Kidney capillary endothelial cell (primary cell): Measurements from ENCODE around the gene SNRPA1.
A peak's percentile ranks its signal among the peaks of the same experiment; 100 is the strongest.
"Not testable (repeated sequence)": the region's sequence is repeated elsewhere in the genome, so short reads cannot be mapped to it uniquely, and the experiment has no call there.

Source experiments
- DNase-seq: peaks from one replicate; pipeline ENCODE4 v3.0.0-alpha.2; 2018; ENCODE audit warnings: low spot score

SNRPA1 gene

DNA sequence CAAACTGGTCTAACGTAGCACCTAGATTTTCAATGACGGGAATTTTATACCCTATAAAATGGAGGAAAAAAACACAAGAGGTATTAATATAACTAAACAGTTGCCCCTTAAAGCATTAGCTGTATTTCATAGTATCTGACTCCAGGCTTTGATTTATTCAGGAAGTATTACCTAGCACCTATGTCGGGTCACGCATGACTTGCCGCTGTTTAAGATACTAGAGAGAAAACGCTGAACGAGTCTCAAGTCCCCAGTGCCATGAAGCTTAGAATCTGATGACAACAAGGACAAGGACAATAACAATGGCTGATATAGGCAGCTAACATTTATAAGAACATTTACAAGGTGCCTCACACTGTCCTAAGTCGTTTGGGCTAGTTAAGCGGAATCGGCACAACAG lies 1.9 kb downstream of the SNRPA1 start:
- no peak for DNase-seq

DNA sequence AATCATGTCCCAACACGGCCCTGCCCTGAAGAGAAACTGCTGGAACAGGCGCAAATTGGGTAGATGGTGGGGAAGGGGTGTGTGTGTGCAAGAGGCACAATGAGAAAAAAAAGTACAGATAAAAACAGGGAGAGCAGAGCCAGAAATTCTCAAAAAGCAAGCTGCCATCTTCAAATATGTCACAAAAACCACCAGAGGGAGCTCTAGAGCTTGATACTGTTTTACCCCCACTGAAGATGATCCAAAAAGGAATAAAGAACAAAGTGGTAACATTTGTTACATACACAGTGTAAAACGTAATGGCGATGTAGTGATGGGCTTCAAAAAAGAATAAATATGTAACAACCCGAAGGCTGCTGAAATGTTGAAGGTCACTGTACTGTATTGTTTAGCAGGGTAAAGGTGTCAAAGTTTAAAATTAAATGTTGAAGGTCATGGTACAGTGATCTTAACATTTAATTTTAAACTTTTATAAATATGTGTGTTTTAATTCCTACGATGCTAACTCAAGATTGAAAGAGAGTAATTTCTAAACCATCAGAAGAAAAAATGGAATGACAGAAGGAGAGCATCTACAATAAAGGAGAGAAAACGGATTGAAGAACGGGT lies 6.0 kb downstream of the SNRPA1 start:
- DNase-seq = peak; percentile 48

DNA sequence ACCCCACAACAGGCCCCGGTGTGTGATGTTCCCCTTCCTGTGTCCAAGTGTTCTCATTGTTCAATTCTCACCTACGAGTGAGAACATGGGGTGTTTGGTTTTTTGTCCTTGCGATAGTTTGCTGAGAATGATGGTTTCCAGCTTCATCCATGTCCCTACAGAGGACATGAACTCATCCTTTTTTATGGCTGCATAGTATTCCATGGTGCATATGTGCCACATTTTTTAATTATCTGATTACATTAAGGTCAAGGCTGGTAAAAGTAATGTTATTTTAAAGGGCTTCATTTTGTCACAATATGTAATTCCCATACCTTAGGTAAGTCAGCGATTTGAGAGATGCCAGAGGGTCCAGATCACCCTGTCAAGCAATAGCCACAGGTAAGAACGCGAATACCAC lies 7.7 kb downstream of the SNRPA1 start:
- DNase-seq = not testable (repeated sequence)

- no peak for DNase-seq
Measured at GRCh38 chr15:101286471-101287114, 8.5 kb downstream of the SNRPA1 start.

DNA sequence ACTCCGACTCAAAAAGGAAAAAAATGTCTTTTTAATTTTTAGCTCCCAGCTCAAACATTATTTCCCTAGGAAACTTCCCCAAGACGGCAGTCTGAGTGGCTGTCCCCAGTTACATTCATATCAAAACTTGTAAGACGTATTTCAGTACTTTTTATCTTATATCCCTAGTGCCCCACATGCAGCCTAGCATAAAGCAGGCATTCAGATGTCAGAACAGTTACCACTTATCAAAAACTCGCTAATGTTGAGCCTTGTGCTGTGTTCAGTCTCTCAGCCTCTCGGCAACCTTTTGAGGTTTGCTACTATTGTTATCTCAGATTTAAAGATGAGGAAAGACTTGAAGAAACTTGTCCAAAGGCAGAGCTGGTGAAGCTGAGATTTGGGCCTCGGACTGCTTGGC lies 11.1 kb downstream of the SNRPA1 start:
- DNase-seq = no peak

GRCh38 chr15:101280007-101280406 lies 15.0 kb downstream of the SNRPA1 start:
- DNase-seq = no peak

GRCh38 chr15:101277943-101278564 lies 17.0 kb downstream of the SNRPA1 start:
- DNase-seq = no peak

- DNase-seq = peak; percentile 81
Measured at GRCh38 chr15:101277038-101277822, 17.8 kb downstream of the SNRPA1 start, which contains the start of gene SELENOS. Gene SELENOS, minus strand, starts transcription at chr15:101277485. Its CDS starts 68 bp downstream, at chr15:101277417.

GRCh38 chr15:101276501-101277037 lies 18.5 kb downstream of the SNRPA1 start:
- peak; percentile 49 for DNase-seq

DNA sequence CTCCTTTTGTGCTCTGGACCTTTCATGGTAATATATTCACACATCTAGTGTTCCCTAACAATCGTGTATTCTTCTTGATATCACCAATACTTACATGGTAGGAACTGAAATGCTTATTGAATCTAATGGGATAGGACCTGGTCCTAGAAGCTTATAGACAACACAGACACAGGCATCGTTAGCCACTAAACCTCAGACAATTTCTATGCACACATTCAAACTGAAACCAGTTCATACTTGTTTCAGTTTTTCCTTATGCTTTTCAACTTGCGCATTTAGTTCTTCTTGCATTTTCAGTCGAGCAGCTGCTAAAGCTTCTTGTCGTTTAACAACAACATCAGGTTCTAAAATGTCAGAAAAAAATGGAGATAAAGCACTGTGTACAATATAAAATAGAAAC lies 20.0 kb downstream of the SNRPA1 start:
- DNase-seq = no peak

- DNase-seq = no peak
Measured at GRCh38 chr15:101273534-101273933, 21.5 kb downstream of the SNRPA1 start.

DNA sequence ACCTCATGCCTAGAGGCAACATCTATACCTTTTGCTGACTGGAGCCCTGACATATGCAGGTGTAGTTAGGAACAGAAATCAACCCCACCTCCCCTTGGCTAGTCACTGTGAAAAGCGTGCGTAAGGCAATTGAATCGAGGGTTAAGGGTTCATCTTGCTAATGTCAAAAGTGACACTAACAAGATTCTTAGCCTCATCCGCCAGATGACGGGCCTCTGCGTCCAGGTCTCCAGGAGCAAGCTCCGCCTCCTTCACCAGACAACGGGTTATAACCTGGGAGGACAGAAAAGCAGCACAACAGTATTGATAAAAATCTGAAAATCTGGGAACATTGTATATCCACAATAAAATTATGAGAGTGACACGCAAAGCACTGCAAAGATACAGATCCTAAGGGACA lies 22.5 kb downstream of the SNRPA1 start:
- no peak for DNase-seq

- DNase-seq = no peak
Measured at GRCh38 chr15:101269479-101270223, 25.4 kb downstream of the SNRPA1 start.

GRCh38 chr15:101267320-101268104 lies 27.5 kb downstream of the SNRPA1 start:
- DNase-seq = no peak

GRCh38 chr15:101266787-101267186 lies 28.3 kb downstream of the SNRPA1 start:
- no peak for DNase-seq

DNA sequence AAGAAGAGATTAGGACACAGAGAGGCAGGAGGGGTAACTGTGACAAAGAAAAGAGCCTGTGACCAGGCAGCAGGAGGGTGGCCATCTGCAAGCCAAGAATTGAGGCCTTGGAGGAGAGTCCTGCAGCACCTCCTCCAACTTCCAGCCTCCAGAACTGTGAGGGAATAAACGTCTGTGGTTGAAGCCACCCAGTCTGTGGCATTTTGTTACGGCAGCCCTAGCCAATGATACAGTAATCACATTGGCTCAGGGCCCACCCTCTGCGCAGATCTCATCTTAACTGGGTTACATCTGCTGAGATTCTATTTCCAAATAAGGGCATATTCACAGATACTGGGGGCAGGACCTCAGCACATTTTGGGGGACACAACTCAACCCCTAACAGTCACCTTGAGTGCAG lies 29.0 kb downstream of the SNRPA1 start:
- no peak for DNase-seq

DNA sequence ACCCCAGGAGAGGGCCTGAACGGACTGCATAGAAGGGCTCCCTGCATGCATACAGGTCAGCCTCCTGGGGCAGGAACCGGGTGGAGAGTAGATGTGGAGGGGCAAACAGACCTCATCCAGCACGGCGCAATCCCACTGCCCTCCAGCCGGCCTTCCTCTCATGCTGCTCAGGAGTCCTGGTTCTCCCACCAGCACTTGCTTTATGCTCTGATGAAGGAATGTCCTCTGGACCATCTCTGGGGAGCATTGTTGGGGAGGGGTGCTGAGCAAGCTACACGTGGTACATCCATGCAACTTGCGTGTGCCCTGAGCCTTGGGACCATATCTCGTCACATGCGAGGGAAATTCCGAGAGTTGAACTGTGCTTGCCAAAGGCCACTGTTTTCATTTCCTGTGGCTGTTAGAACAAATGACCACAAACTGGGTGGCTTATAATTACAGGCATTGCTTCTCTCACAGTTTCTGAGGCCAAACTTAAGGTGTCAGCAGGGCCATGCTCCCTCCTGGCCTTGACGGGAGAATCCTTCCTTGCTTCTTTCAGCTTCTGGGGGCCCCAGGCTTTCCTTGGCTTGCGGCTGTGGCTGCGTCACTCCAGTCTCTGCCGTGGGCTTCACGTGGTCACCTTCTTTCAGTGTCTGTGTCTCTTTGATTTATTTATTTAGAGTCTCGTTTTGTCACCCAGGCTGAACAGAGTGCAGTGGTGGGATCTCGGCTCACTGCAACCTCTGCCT lies 30.0 kb downstream of the SNRPA1 start:
- DNase-seq = no peak

DNA sequence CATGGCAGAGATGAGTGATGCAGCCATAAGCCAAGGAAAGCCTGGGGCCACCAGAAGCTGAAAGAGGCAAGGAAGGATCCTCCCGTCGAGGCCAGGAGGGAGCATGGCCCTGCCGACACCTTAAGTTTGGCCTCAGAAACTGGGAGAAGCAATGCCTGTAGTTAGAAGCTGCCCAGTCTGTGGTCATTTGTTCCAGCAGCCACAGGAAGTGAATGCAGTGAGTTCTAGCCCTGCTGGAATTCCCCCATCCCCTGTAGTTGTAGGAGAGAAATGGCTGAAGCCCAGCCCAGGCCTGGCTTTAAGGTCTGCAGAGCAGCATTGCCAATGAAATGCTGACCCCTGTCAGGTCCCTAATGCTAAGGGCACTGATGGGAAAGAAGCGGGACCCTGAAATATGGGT lies 31.0 kb downstream of the SNRPA1 start:
- no peak for DNase-seq

DNA sequence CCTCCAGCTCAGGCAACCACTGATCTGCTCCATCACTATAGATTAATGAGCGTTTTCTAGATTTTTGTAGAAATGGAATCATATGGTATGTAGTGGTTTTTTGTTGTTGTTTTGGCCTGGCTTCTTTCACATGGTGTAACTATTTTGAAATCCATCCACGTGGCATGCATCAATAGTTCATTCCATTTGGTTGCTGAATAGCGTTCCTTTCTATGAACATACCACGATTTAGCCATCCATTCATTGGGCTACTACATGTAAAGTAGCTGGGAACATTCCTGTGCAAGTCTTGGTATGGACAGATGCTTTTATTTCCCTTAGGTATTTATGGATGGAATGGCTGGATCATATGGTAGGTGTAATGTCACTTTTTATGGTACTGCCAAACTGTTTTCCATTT lies 32.5 kb downstream of the SNRPA1 start:
- DNase-seq = no peak
